ENCODE data around the gene PANK4.

The PANK4 gene

GRCh38 chr1:2497891-2498290 is 28.5 kb downstream of the PANK4 start:
- peak; percentile 45 for DNase-seq (ENCODE audit: low spot score)

DNA sequence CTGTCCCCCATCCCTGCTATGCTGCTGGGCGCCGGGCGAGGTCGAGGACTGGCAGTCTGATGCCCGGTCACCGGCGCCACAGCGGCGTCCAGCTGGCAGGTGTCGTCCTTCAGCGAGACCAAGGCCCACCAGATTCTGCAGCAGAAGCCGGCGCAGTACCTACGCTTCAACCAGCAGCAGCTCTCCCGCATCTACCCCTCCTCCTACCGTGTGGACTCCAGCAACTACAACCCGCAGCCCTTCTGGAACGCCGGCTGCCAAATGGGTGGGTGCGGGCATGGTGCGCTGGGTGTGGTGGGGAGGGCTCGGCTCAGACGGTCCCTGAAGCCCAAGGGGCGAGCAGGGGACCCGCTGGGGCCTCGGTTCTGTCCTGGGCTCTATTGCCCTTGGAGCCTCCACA is 29.6 kb downstream of the PANK4 start:
- no peak for DNase-seq (ENCODE audit: low spot score)

- DNase-seq (ENCODE audit: low spot score) = peak; percentile 87
These were observed 30.2 kb downstream of the PANK4 start for GRCh38 chr1:2496087-2496622.

DNA sequence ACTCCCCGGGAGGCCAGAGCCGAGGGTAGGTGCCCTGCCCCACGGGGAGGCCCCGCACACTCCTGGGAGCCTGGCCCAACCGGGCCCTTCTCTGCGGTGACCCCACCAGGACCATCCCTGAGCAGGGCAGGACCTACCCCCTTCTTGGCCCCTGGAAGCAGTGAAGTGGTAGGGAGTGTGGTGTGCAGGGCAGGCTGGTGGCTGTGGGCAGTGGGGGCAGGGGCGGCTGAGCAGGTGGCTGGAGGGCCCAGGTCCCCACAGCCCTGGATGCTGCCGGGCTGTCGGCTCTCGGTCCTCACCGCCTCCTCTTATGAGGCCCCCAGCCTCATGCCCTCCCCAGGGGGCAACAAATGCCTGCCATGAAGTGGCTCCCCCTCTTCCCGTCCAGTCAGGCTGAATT is 30.9 kb downstream of the PANK4 start:
- DNase-seq (ENCODE audit: low spot score) = peak; percentile 57

DNA sequence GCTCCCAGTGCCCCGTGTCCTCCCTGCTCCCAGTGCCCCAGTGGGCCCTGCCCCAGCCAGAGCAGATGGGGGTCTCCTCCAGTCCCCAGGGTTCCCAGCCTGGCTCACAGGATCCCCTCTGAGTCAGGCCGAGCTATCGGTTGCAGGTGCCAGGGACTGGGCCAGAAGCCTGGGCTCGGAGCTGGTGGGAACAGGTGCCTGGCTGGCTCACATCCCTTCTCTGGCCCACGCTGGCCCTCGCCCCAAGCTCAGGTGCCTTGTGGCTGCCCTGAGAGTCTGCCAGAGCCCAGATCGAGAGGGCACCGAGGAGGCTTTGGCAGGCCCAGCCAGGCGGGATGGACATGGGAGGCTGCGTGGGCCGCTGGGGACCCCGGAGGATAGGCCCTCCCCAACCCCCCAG is 31.4 kb downstream of the PANK4 start:
- peak; percentile 53 for DNase-seq (ENCODE audit: low spot score)

DNA sequence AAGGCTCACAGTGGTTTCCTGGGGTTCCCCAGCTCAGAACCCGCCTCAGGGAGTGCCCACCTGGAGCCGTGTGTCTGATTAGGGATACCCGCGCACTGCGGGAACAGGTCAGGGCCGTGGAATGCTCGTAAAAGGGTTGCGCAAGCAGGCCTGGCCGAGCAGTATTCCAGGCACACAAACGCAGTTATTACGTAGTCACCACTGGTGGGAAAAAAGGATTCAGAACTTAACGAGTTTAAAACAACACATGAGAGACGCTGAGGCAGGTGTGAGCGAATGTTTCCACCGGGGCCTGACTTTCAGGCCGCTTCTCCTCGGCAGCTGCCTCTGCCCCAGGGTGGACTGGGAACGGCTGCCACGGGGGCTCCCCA is 32.1 kb downstream of the PANK4 start:
- DNase-seq (ENCODE audit: low spot score) = peak; percentile 61

GRCh38 chr1:2493691-2494322 is 32.6 kb downstream of the PANK4 start:
- peak; percentile 50 for DNase-seq (ENCODE audit: low spot score)

DNA sequence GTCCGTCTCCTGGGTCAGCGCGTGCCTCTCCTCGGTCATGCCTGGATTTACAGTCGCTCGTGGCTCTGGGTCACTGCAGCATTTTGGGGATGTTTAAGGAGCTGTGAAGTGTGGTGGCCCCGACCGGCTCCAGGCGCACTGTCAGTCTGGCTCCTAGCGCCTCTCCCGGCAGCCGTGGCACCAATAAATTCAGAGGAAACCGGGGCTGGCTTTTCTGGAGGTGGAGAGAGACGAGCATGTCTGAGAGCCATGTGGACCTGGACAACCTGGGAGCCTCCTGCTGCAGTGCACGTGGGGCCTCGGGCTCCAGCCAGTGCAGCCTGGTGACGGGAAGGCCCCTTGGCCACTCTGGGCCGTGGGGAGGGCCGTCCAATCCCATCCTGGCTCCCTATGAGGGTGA is 33.2 kb downstream of the PANK4 start:
- no peak for DNase-seq (ENCODE audit: low spot score)

GRCh38 chr1:2492091-2492490 is 34.3 kb downstream of the PANK4 start:
- DNase-seq (ENCODE audit: low spot score) = no peak

DNA sequence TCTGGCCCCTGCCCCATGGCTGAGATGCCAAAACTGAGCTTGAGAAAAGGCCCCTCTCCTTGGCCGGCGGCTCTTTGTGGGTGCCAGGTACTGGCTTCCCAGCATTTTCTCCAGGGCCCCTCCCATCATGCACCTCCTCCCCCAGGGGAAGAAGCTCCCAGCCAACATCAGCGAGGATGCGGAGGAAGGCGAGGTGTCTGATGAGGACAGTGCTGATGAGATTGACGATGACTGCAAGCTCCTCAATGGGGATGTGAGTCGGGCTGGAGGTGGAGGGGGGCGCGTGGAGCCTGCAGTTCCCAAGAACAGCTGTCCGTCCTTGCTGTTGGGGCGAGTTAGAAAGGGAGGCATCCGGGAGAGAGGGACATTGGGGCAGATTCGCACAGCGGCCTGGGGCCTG is 36.8 kb downstream of the PANK4 start:
- DNase-seq (ENCODE audit: low spot score) = no peak

DNA sequence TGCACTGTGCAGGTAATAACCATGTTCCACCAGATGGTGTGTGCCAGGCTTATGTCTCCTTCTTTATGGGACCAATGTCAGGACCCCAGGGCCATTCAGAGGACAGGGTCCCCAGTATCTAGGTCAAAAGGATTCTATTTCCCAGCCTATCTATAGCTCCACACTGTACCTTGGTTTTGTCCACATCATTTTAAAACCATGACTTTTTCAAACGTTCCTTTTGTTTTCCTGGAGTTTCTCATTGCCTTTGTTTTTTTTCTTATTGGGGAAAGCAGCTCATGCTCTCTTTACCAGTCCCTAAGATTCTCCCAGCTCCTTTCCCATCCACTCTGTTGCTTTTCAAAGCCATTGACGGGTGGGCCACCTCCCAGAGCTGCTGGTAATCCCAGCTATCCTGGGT is 37.7 kb downstream of the PANK4 start:
- DNase-seq (ENCODE audit: low spot score) = no peak

DNA sequence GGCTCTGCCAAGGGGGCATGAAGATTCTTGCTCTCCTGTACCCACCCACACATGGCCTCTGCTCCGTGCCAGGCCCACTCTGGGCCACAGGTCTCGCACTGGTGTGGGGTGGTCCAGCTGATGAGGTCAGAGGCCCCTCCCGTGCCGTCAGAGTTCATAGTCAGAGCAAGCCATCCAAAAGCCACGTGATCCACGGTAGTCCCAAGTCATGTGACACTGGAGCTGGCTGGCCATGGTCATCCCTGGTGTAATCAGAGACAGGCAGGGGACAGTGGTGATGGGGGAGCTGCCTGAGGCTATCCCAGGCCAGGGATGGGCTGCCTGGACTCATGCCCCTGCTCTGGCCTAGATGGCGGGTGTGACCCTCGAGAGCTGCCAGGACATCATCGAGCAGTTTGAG is 39.8 kb downstream of the PANK4 start:
- DNase-seq (ENCODE audit: low spot score) = no peak

GRCh38 chr1:2486041-2486440 is 40.4 kb downstream of the PANK4 start:
- DNase-seq (ENCODE audit: low spot score) = no peak

GRCh38 chr1:2483970-2484369 is 42.4 kb downstream of the PANK4 start:
- DNase-seq (ENCODE audit: low spot score) = no peak

GRCh38 chr1:2483026-2483425 is 43.4 kb downstream of the PANK4 start:
- DNase-seq (ENCODE audit: low spot score) = no peak

DNA sequence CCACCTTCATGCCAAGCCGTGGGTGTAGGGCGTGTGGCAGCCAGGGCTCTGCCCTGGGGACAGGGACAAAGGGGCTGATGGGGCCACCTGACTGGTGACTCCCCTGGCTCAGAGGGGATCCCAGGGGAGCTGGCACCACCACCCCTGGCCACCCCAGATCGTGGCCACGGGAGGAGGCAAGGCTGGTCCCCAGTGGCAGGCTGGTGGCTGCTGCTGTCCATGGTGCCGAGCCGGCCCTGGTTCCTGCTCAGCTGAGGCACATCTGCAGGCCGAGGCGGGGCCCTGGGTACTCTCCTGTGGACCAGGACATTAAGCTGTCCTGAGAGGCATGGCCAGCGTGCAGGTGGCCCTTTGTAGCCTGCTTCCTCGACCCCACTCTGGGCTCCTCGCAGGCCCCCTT is 43.8 kb downstream of the PANK4 start:
- DNase-seq (ENCODE audit: low spot score) = no peak

DNA sequence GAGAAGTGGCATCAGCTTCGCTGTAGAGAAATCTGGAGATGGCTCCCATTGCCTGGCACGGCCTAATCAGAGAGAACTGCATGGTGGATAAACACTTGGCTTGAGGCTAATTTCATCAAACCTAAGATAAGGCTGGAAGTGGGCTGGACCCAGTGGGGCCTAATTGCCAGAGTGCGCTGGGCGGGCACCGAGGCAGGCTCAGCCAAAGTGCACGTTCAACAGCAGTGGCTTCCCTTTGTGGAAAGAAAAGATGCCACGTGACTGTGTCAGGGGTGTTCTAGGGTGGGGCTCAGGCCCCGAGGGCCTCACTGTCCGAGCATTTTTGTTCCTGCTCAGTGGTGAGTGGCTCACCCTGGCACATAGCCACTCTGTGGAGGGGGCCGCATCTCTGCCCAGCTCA is 44.5 kb downstream of the PANK4 start:
- DNase-seq (ENCODE audit: low spot score) = no peak

- no peak for DNase-seq (ENCODE audit: low spot score)
These were observed 45.4 kb downstream of the PANK4 start for GRCh38 chr1:2480986-2481364.

GRCh38 chr1:2480236-2480985 is 46.0 kb downstream of the PANK4 start:
- DNase-seq (ENCODE audit: low spot score) = no peak

GRCh38 chr1:2479618-2480017 is 46.8 kb downstream of the PANK4 start:
- no peak for DNase-seq (ENCODE audit: low spot score)

GRCh38 chr1:2479186-2479585 is 47.2 kb downstream of the PANK4 start:
- no peak for DNase-seq (ENCODE audit: low spot score)

GRCh38 chr1:2477791-2478499 is 48.5 kb downstream of the PANK4 start:
- no peak for DNase-seq (ENCODE audit: low spot score)

GRCh38 chr1:2477309-2477708 is 49.1 kb downstream of the PANK4 start:
- no peak for DNase-seq (ENCODE audit: low spot score)
